GM12878 (cell line): ENCODE results near the gene CRB3. TPM values are rescaled to one million over a fixed set of nuclear protein-coding genes. Genes with fewer than 3 reads are reported as not detected.
A peak's percentile ranks its signal among the peaks of the same experiment; 100 is the strongest.

Source experiments
- ATAC-seq: fragments of 200-7000 bp; cut with Tn5 transposase; 3 replicates; pipeline ENCODE4 v1.9.1; 2020; ENCODE audit warnings: mild to moderate bottlenecking, moderate library complexity
- BruUV-seq: library from RNA; stranded (reverse); fragments of 400-500 nt; replicated peaks from 2 replicates; lab custom pipeline; 2021; lab: Mats Ljungman, UMichigan
- CTCF ChIA-PET: fragments of 300-600 bp; sonication (Branson Sonifier 250); formaldehyde crosslinking; extraction: SDS; loops from one replicate; lab custom pipeline; 2021; ENCODE audit warnings: inconsistent platforms; lab: Yijun Ruan, JAX
- POLR2A ChIA-PET: fragments of 350-600 bp; formaldehyde crosslinking; extraction: SDS; loops from one replicate; lab custom pipeline; 2021; ENCODE audit warnings: inconsistent platforms; lab: Charles Lee
- RAD21 ChIA-PET: fragments of 300-600 bp; sonication (Branson Sonifier 250); formaldehyde crosslinking; loops from one replicate; lab custom pipeline; 2023; ENCODE audit warnings: antibody characterized with exemption; ENCODE audit not compliant: unreplicated experiment; lab: Charles Lee
- SMC1A ChIA-PET: fragments of 300-600 bp; sonication (Branson Sonifier 250); formaldehyde crosslinking; loops from one replicate; lab custom pipeline; 2023; ENCODE audit not compliant: unreplicated experiment, uncharacterized antibody; lab: Charles Lee
- DNase-seq: peaks from one replicate; pipeline ENCODE4 v3.0.0-alpha.2; 2011; ENCODE audit warnings: low read depth, low spot score
- FAIRE-seq: peaks from 3 replicates; lab custom pipeline; 2011; peaks lifted over from hg19 to GRCh38; lab: Jason Lieb, UNC
- H2AFZ ChIP-seq: 2 replicates; pipeline ENCODE4 v1.6.0; 2011; ENCODE audit warnings: low read depth, low read length, control low read depth; ENCODE audit not compliant: control insufficient read depth
- H3K27ac ChIP-seq: 2 replicates; pipeline ENCODE4 v1.5.1; 2011; ENCODE audit warnings: control low read depth; ENCODE audit not compliant: control insufficient read depth, insufficient read depth
- H3K27me3 ChIP-seq, 2 experiments: replicated peaks in 1 of 2; 2 replicates each; pipeline versions ENCODE4 v1.6.0 to v1.6.1; 2011; ENCODE audit warnings: low read length in 1 of 2; ENCODE audit not compliant: control insufficient read depth in 2 of 2, insufficient read depth in 2 of 2
- H3K36me3 ChIP-seq, 2 experiments: 2 replicates each; pipeline ENCODE4 v1.5.1; 2011; ENCODE audit warnings: low read length in 1 of 2; ENCODE audit not compliant: control insufficient read depth in 2 of 2, insufficient read depth in 2 of 2
- H3K4me1 ChIP-seq: 2 replicates; pipeline ENCODE4 v1.6.1; 2011; ENCODE audit warnings: mild to moderate bottlenecking, low read length, moderate library complexity, mixed read lengths; ENCODE audit not compliant: control insufficient read depth, insufficient read depth
- H3K4me2 ChIP-seq: 2 replicates; pipeline ENCODE4 v1.6.0; 2011; ENCODE audit warnings: control low read depth; ENCODE audit not compliant: control insufficient read depth, insufficient read depth
- H3K4me3 ChIP-seq: fragments of 200-600 bp; sonication (generic); 2 replicates; pipeline ENCODE4 v1.5.1; 2016
- H3K79me2 ChIP-seq: 2 replicates; pipeline ENCODE4 v1.6.0; 2011; ENCODE audit warnings: low read length; ENCODE audit not compliant: control insufficient read depth, insufficient read depth
- H3K9ac ChIP-seq: 2 replicates; pipeline ENCODE4 v1.8.0; 2011; ENCODE audit warnings: low read length, control low read depth, mixed read lengths; ENCODE audit not compliant: control insufficient read depth, insufficient read depth
- H3K9me3 ChIP-seq: replicated peaks from 3 replicates; pipeline ENCODE4 v1.5.1; 2011; ENCODE audit warnings: mild to moderate bottlenecking, low read length; ENCODE audit not compliant: control insufficient read depth, insufficient read depth
- H4K20me1 ChIP-seq: 2 replicates; pipeline ENCODE4 v1.6.0; 2011; ENCODE audit not compliant: control insufficient read depth, insufficient read depth
- ASH2L ChIP-seq: fragments of 300-600, 200-600 bp; sonication (generic); IDR thresholded peaks from 2 replicates; pipeline ENCODE4 v1.6.1; 2017; ENCODE audit warnings: low read depth, mild to moderate bottlenecking, borderline replicate concordance
- ATF7 ChIP-seq: fragments of 450-650 bp; IDR thresholded peaks from 2 replicates; pipeline ENCODE4 v1.6.1; 2016; ENCODE audit warnings: low read depth, mild to moderate bottlenecking
- BCL11A ChIP-seq: IDR thresholded peaks from 2 replicates; pipeline ENCODE4 v1.6.1; 2011; ENCODE audit warnings: low read depth, low read length
- CBX5 ChIP-seq: sonication (generic); IDR thresholded peaks from 2 replicates; pipeline ENCODE4 v1.6.1; 2016; ENCODE audit warnings: low read depth, moderate library complexity, mild to moderate bottlenecking, inconsistent platforms
- FOXM1 ChIP-seq: IDR thresholded peaks from 2 replicates; pipeline ENCODE4 v1.6.1; 2012; ENCODE audit warnings: low read depth, mild to moderate bottlenecking, inconsistent platforms, low read length, moderate library complexity
- IKZF1 ChIP-seq: fragments of 450-650 bp; conservative IDR thresholded peaks from 2 replicates; pipeline ENCODE4 v1.6.1; 2017; ENCODE audit warnings: antibody characterized with exemption, mild to moderate bottlenecking
- MLLT1 ChIP-seq: fragments of 450-650 bp; IDR thresholded peaks from 2 replicates; pipeline ENCODE4 v1.6.1; 2016; ENCODE audit warnings: mild to moderate bottlenecking
- MTA2 ChIP-seq: fragments of 450-650 bp; IDR thresholded peaks from 2 replicates; pipeline ENCODE4 v1.6.1; 2016; ENCODE audit warnings: low read depth, mild to moderate bottlenecking, moderate library complexity
- RCOR1 ChIP-seq: conservative IDR thresholded peaks from 2 replicates; pipeline ENCODE4 v1.6.1; 2012; ENCODE audit warnings: low read depth, low read length, improper control_type of control experiment
- SMAD5 ChIP-seq: IDR thresholded peaks from 2 replicates; pipeline ENCODE4 v1.6.1; 2016; ENCODE audit warnings: antibody characterized with exemption, low read depth
- TCF3 ChIP-seq: IDR thresholded peaks from 2 replicates; pipeline ENCODE4 v1.6.1; 2012; ENCODE audit warnings: low read depth, mild to moderate bottlenecking, low read length, borderline replicate concordance; ENCODE audit not compliant: insufficient read depth
- WRNIP1 ChIP-seq: IDR thresholded peaks from 2 replicates; pipeline ENCODE4 v1.6.1; 2011; ENCODE audit warnings: low read depth, low read length, improper control_type of control experiment, borderline replicate concordance
- ZNF217 ChIP-seq: fragments of 450-650 bp; IDR thresholded peaks from 2 replicates; pipeline ENCODE4 v1.6.1; 2017; ENCODE audit warnings: antibody characterized with exemption, mild to moderate bottlenecking
- WGBS: methylation state at CpG from one replicate; pipeline ENCODE4 v1.1.6; 2016; ENCODE audit warnings: low lambda C conversion rate; ENCODE audit not compliant: insufficient replicate concordance, insufficient coverage; ENCODE audit errors: missing lambda C conversion rate; 5-methylcytosine and 5-hydroxymethylcytosine counted together
- in situ Hi-C: fragments of 300-500 bp; cut with MboI; formaldehyde crosslinking; loops from 9 replicates; pipeline ENCODE4 v1.14.3; 2018; ENCODE audit warnings: mixed read lengths
- intact Hi-C: fragments of 100-400 bp; cut with micrococcal nuclease; formaldehyde crosslinking; loops from one replicate; pipeline ENCODE4 v1.14.2; 2022; ENCODE audit not compliant: unreplicated experiment
- polyA plus RNA-seq, 11 experiments: library from polyadenylated mRNA; depleted of rRNA in 4 of 11; unstranded in 6 of 11; stranded (reverse) in 5 of 11; fragments of >200 nt; fragmentation: Nextera tagmentation in 4 of 11; fragmentation: Illumina TruSeq in 1 of 11; extraction: Ambion mirVana in 4 of 11; extraction: Trizol in 1 of 11; gene quantifications; 1 replicate in 1 of 11; 2 replicates in 10 of 11; pipeline versions ENCODE4 v1.2.1 to v1.2.3, GENCODE V29; 2011 to 2016; ENCODE audit warnings: inconsistent platforms in 2 of 11, missing spikeins in 2 of 11, low read depth in 1 of 11
- total RNA-seq, 4 experiments: library from RNA; depleted of rRNA in 3 of 4; stranded (reverse); fragments of >200 nt in 3 of 4; fragmentation: Illumina TruSeq in 1 of 4; extraction: Trizol in 1 of 4; gene quantifications; 2 replicates each; pipeline versions ENCODE4 v1.2.1 to v1.2.3, GENCODE V29; 2013 to 2021
- TF ChIP-seq, protein P1 (sequence below): fragments of 450-650 bp; IDR thresholded peaks from 2 replicates; pipeline ENCODE4 v1.6.1; 2017; ENCODE audit warnings: borderline replicate concordance

Gene CRB3
- total and polyA plus RNA-seq, 10 of the 15 experiments (the other 5 are each of a cell fraction or from before 2014, with no cell fraction given), result 0.11 to 1.9 (median 0.98) TPM; not detected in 1

- H3K27ac ChIP-seq, result no peak overlapping the region
- H3K9ac ChIP-seq, result no peak overlapping the region
- H2AFZ ChIP-seq, result no peak overlapping the region
- no peaks in the 10 kb centered on the region for H4K20me1 ChIP-seq
- POLR2A ChIA-PET, result no interaction called here
- FAIRE-seq (no peak), ATAC-seq (no peak), DNase-seq (no peak)
- H3K4me2 ChIP-seq, result no peak overlapping the region
- SMC1A ChIA-PET, result no interaction called here
- intact Hi-C loops (no loop called here), in situ Hi-C loops (no loop called here)
- H3K27me3 ChIP-seq, result no peaks in the 10 kb centered on the region
- RAD21 ChIA-PET, result no interaction called here
- H3K36me3 ChIP-seq, result peaks cover 10 to 27% of the 10 kb centered on the region in 2 experiments; a peak in 3 of 4 replicates
- H3K9me3 ChIP-seq, result peaks cover 17% of the 10 kb centered on the region; the same call in 2 of the 3 replicates
- WGBS, result 95% methylated on average over 11 of the region's 11 CpGs
- no peak overlapping the region for H3K4me3 ChIP-seq
- TF ChIP-seq BCL11A (no peak), CBX5 (peak; percentile 79; the same call in 1 of the 2 replicates)
- peaks cover 10% of the 10 kb centered on the region for H3K4me1 ChIP-seq
- CTCF ChIA-PET, result no interaction called here
- H3K79me2 ChIP-seq, result peaks cover 14% of the 10 kb centered on the region
- BruUV-seq, result no TSS peak
Observed at GRCh38 chr19:6453951-6454565, 10.0 kb upstream of the CRB3 start.

DNA sequence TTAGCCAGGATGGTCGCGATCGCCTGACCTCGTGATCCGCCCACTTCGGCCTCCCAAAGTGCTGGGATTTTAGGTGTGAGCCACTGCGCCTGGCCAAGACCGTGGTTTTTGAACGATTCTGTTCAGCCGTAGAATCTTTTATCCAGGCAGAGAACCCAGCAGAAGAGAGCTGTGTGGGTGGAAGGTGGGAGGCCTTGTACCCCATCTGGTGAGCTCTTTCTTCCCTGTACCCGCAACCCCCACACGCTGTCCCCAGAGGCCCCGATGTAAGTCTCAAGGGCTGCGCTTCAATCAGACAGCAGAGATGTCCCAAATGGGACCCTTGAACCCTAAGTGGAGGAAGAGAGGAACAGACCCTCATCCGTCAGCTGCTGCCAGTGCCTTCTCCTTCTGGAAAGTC, 8.1 kb upstream of the CRB3 start:
- no peak overlapping the region for H3K4me3 ChIP-seq
- in situ Hi-C loops, result no loop called here
- no peaks in the 10 kb centered on the region for H3K27me3 ChIP-seq
- H3K27ac ChIP-seq, result no peak overlapping the region
- intact Hi-C loops, result no loop called here
- H3K4me1 ChIP-seq, result peaks cover 10% of the 10 kb centered on the region
- DNase-seq (no peak), ATAC-seq (no peak), FAIRE-seq (no peak)
- no peaks in the 10 kb centered on the region for H4K20me1 ChIP-seq
- H3K9me3 ChIP-seq, result peaks cover 17% of the 10 kb centered on the region; the same call in 2 of the 3 replicates
- POLR2A ChIA-PET, result interaction anchor here (1.3 kb wide), 2 partner anchors 11 to 14 kb away, joined by 3 read pairs; no protein-coding TSS in a partner anchor
- peaks cover 10 to 27% of the 10 kb centered on the region in 2 experiments; a peak in 3 of 4 replicates for H3K36me3 ChIP-seq
- H3K79me2 ChIP-seq, result peaks cover 18% of the 10 kb centered on the region
- WGBS, result 96% methylated on average over 15 of the region's 15 CpGs
- SMC1A ChIA-PET, result no interaction called here
- H2AFZ ChIP-seq, result no peak overlapping the region
- no peak overlapping the region for H3K4me2 ChIP-seq
- RAD21 ChIA-PET, result no interaction called here
- BruUV-seq, result no TSS peak
- H3K9ac ChIP-seq, result no peak overlapping the region
- CTCF ChIA-PET, result interaction anchor here (0.6 to 0.9 kb wide), 2 partner anchors 35 to 47 kb away, joined by 3 read pairs; no protein-coding TSS in a partner anchor
- TF ChIP-seq MLLT1, result no peak
- TF ChIP-seq SMAD5, result no peak
- no peak for TF ChIP-seq BCL11A
- no peak for TF ChIP-seq RCOR1
- TF ChIP-seq TCF3, result no peak
- no peak for TF ChIP-seq ZNF217
- TF ChIP-seq FOXM1, result no peak
- no peak for TF ChIP-seq IKZF1
- TF ChIP-seq ATF7, result no peak
- no peak for TF ChIP-seq MTA2
- TF ChIP-seq, protein P1, sequence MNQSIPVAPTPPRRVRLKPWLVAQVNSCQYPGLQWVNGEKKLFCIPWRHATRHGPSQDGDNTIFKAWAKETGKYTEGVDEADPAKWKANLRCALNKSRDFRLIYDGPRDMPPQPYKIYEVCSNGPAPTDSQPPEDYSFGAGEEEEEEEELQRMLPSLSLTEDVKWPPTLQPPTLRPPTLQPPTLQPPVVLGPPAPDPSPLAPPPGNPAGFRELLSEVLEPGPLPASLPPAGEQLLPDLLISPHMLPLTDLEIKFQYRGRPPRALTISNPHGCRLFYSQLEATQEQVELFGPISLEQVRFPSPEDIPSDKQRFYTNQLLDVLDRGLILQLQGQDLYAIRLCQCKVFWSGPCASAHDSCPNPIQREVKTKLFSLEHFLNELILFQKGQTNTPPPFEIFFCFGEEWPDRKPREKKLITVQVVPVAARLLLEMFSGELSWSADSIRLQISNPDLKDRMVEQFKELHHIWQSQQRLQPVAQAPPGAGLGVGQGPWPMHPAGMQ, result no peak
- no peak for TF ChIP-seq WRNIP1
- TF ChIP-seq ASH2L, result no peak
